Activated CD4-positive, CD25-positive, alpha-beta regulatory T cell treated with anti-CD3 and anti-CD28 coated beads, Interleukin-2, amount 50 U/mL, for 16 hours (primary cell): ENCODE measurements around the gene CDK6.
"Not testable (repeated sequence)": the region's sequence is repeated elsewhere in the genome, so short reads cannot be mapped to it uniquely, and the experiment has no call there.

ENCODE experiments used
- DNase-seq: peaks from one replicate; pipeline ENCODE4 v3.0.0-alpha.2; 2020; ENCODE audit warnings: low read depth, low spot score

CDK6 gene

GRCh38 chr7:92623544-92623943 lies 212.8 kb downstream of the CDK6 start:
- DNase-seq, result no peak

- DNase-seq, result no peak
Measured at GRCh38 chr7:92622685-92623084, 213.7 kb downstream of the CDK6 start.

GRCh38 chr7:92622030-92622429 lies 214.3 kb downstream of the CDK6 start:
- DNase-seq, result no peak

- no peak for DNase-seq
Measured at GRCh38 chr7:92621561-92622023, 214.8 kb downstream of the CDK6 start.

- DNase-seq, result peak; percentile 48
Measured at GRCh38 chr7:92621026-92621540, 215.3 kb downstream of the CDK6 start.

GRCh38 chr7:92615861-92616260 lies 220.5 kb downstream of the CDK6 start:
- DNase-seq, result no peak

GRCh38 chr7:92614660-92615174 lies 221.7 kb downstream of the CDK6 start:
- DNase-seq, result no peak

GRCh38 chr7:92613720-92614119 lies 222.7 kb downstream of the CDK6 start:
- no peak for DNase-seq

GRCh38 chr7:92613214-92613613 lies 223.2 kb downstream of the CDK6 start:
- no peak for DNase-seq

GRCh38 chr7:92612501-92612900 lies 223.9 kb downstream of the CDK6 start:
- DNase-seq, result no peak

- DNase-seq, result no peak
Measured at GRCh38 chr7:92611735-92612134, 224.6 kb downstream of the CDK6 start.

GRCh38 chr7:92609921-92610518 lies 226.4 kb downstream of the CDK6 start:
- DNase-seq, result no peak

GRCh38 chr7:92608380-92609322 lies 227.7 kb downstream of the CDK6 start:
- no peak for DNase-seq

- DNase-seq, result no peak
Measured at GRCh38 chr7:92606985-92607384, 229.4 kb downstream of the CDK6 start.

- not testable (repeated sequence) for DNase-seq
Measured at GRCh38 chr7:92604517-92604916, 231.9 kb downstream of the CDK6 start.

- DNase-seq, result no peak
Measured at GRCh38 chr7:92603089-92603445, 233.3 kb downstream of the CDK6 start.

- no peak for DNase-seq
Measured at GRCh38 chr7:92602352-92603088, 233.9 kb downstream of the CDK6 start.

- DNase-seq, result no peak
Measured at GRCh38 chr7:92598310-92598981, 237.9 kb downstream of the CDK6 start.

GRCh38 chr7:92595281-92595680 lies 241.1 kb downstream of the CDK6 start:
- DNase-seq, result no peak

- no peak for DNase-seq
Measured at GRCh38 chr7:92594746-92595145, 241.6 kb downstream of the CDK6 start.

GRCh38 chr7:92590711-92591310 lies 245.6 kb downstream of the CDK6 start:
- no peak for DNase-seq
